Adrenal gland (tissue), 5 donors: ENCODE data around the gene KLHL29.

ENCODE experiments used
- CTCF ChIP-seq, 6 experiments: fragments of 450-650 bp in 4 of 6; fragments of 200-600 bp in 2 of 6; sonication (generic) in 1 of 6; IDR thresholded peaks; 1 replicate in 5 of 6; 2 replicates in 1 of 6; pipeline versions ENCODE4 v1.5.1 to v1.8.0; 2016 to 2021; ENCODE audit warnings: antibody characterized with exemption in 6 of 6, mild to moderate bottlenecking in 2 of 6, moderate library complexity in 1 of 6
- POLR2A ChIP-seq, 2 donors: fragments of 450-650 bp; IDR thresholded peaks; one replicate each; pipeline ENCODE4 v1.6.1; 2017; ENCODE audit warnings: antibody characterized with exemption in 2 of 2, mild to moderate bottlenecking in 2 of 2, moderate library complexity in 1 of 2
- donor health status: DM: no; HTN: no; CAD: no.

- no peak for TF ChIP-seq CTCF (IDR thresholded peaks at IDR 0.05)
- no peak for TF ChIP-seq POLR2A (IDR thresholded peaks at IDR 0.05)
Measured at GRCh38 chr2:23478087-23478932, 93.3 kb downstream of the KLHL29 start.
